Stimulated activated naive CD8-positive, alpha-beta T cell treated with anti-CD3 and anti-CD28 coated beads, Interleukin-15, Interleukin-2, amounts not matched to agents 100 ng/mL and 50 ng/mL, for 24 hours (primary cell): ENCODE results near the gene FCHO1.

Experiments
- H3K27ac Mint-ChIP-seq: one replicate; pipeline ENCODE4 v1.8.0; 2021; ENCODE audit warnings: mild to moderate bottlenecking, mixed read lengths
- H3K27me3 Mint-ChIP-seq: one replicate; pipeline ENCODE4 v1.8.0; 2021; ENCODE audit warnings: mixed read lengths
- H3K36me3 Mint-ChIP-seq: one replicate; pipeline ENCODE4 v1.8.0; 2021; ENCODE audit warnings: low read depth, mixed read lengths
- H3K4me1 Mint-ChIP-seq: one replicate; pipeline ENCODE4 v1.8.0; 2021; ENCODE audit warnings: low read depth, mixed read lengths
- H3K4me3 Mint-ChIP-seq: one replicate; pipeline ENCODE4 v1.8.0; 2021; ENCODE audit warnings: mild to moderate bottlenecking, mixed read lengths
- H3K9me3 Mint-ChIP-seq: one replicate; pipeline ENCODE4 v1.8.0; 2021; ENCODE audit warnings: mixed read lengths

FCHO1 gene

GRCh38 chr19:17806945-17807344, 55.7 kb downstream of the FCHO1 start:
- Mint-ChIP-seq H3K27ac (no peak overlapping the region), H3K4me1 (peaks cover 24% of the 10 kb centered on the region), H3K9me3 (no peaks in the 10 kb centered on the region), H3K36me3 (no peaks in the 10 kb centered on the region), H3K4me3 (no peak overlapping the region), H3K27me3 (peaks cover 3% of the 10 kb centered on the region)

- H3K27me3 Mint-ChIP-seq, result no peaks in the 10 kb centered on the region
- H3K27ac Mint-ChIP-seq, result no peak overlapping the region
- H3K4me1 Mint-ChIP-seq, result peaks cover 19% of the 10 kb centered on the region
- no peaks in the 10 kb centered on the region for H3K36me3 Mint-ChIP-seq
- no peaks in the 10 kb centered on the region for H3K9me3 Mint-ChIP-seq
- no peak overlapping the region for H3K4me3 Mint-ChIP-seq
Observed at GRCh38 chr19:17807731-17808316, 56.5 kb downstream of the FCHO1 start.

- Mint-ChIP-seq H3K36me3 (no peaks in the 10 kb centered on the region), H3K4me1 (peaks cover 10% of the 10 kb centered on the region), H3K27me3 (no peaks in the 10 kb centered on the region), H3K4me3 (no peak overlapping the region), H3K27ac (no peak overlapping the region), H3K9me3 (no peaks in the 10 kb centered on the region)
Observed at GRCh38 chr19:17811103-17811502, 59.8 kb downstream of the FCHO1 start.

- Mint-ChIP-seq H3K4me1 (peaks cover 7% of the 10 kb centered on the region), H3K27ac (no peak overlapping the region), H3K9me3 (no peaks in the 10 kb centered on the region), H3K36me3 (no peaks in the 10 kb centered on the region), H3K27me3 (no peaks in the 10 kb centered on the region), H3K4me3 (no peak overlapping the region)
Observed at GRCh38 chr19:17811681-17812080, 60.4 kb downstream of the FCHO1 start.

GRCh38 chr19:17812099-17812498, 60.8 kb downstream of the FCHO1 start:
- H3K27ac Mint-ChIP-seq, result no peak overlapping the region
- H3K36me3 Mint-ChIP-seq, result no peaks in the 10 kb centered on the region
- H3K4me1 Mint-ChIP-seq, result peaks cover 7% of the 10 kb centered on the region
- H3K4me3 Mint-ChIP-seq, result no peak overlapping the region
- H3K27me3 Mint-ChIP-seq, result no peaks in the 10 kb centered on the region
- H3K9me3 Mint-ChIP-seq, result no peaks in the 10 kb centered on the region

GRCh38 chr19:17817668-17818363, 66.5 kb downstream of the FCHO1 start:
- H3K27me3 Mint-ChIP-seq, result no peaks in the 10 kb centered on the region
- H3K4me1 Mint-ChIP-seq, result no peaks in the 10 kb centered on the region
- no peak overlapping the region for H3K4me3 Mint-ChIP-seq
- no peaks in the 10 kb centered on the region for H3K9me3 Mint-ChIP-seq
- no peak overlapping the region for H3K27ac Mint-ChIP-seq
- H3K36me3 Mint-ChIP-seq, result no peaks in the 10 kb centered on the region

GRCh38 chr19:17821190-17821589, 69.9 kb downstream of the FCHO1 start, which contains the start of gene INSL3:
INSL3 (minus strand) TSS chr19:17821519; CDS start chr19:17821506, 13 bp downstream.
- Mint-ChIP-seq H3K27me3 (no peaks in the 10 kb centered on the region), H3K27ac (no peak within 1 kb of the TSS), H3K36me3 (no peaks in the 10 kb centered on the region), H3K4me3 (no peak within 1 kb of the TSS), H3K4me1 (no peaks in the 10 kb centered on the region), H3K9me3 (no peaks in the 10 kb centered on the region)

- no peak overlapping the region for H3K27ac Mint-ChIP-seq
- no peaks in the 10 kb centered on the region for H3K4me1 Mint-ChIP-seq
- no peaks in the 10 kb centered on the region for H3K9me3 Mint-ChIP-seq
Observed at GRCh38 chr19:17824339-17824738, 73.1 kb downstream of the FCHO1 start.

GRCh38 chr19:17826508-17827056, 75.3 kb downstream of the FCHO1 start:
- Mint-ChIP-seq H3K36me3 (peaks cover 21% of the 10 kb centered on the region), H3K27me3 (no peaks in the 10 kb centered on the region), H3K4me1 (no peaks in the 10 kb centered on the region), H3K27ac (no peak overlapping the region), H3K9me3 (no peaks in the 10 kb centered on the region), H3K4me3 (no peak overlapping the region)

More at GRCh38 chr19:17824339-17824738, 73.1 kb downstream of the FCHO1 start:
- Mint-ChIP-seq H3K27me3 (no peaks in the 10 kb centered on the region), H3K4me3 (no peak overlapping the region), H3K36me3 (peaks cover 6% of the 10 kb centered on the region)

- Mint-ChIP-seq H3K4me1 (no peaks in the 10 kb centered on the region), H3K9me3 (no peaks in the 10 kb centered on the region), H3K4me3 (no peak overlapping the region), H3K27me3 (no peaks in the 10 kb centered on the region), H3K27ac (no peak overlapping the region), H3K36me3 (peaks cover 48% of the 10 kb centered on the region)
Observed at GRCh38 chr19:17829855-17830566, 78.7 kb downstream of the FCHO1 start.

- Mint-ChIP-seq H3K36me3 (peaks cover 56% of the 10 kb centered on the region), H3K27me3 (no peaks in the 10 kb centered on the region), H3K27ac (no peak overlapping the region), H3K4me1 (no peaks in the 10 kb centered on the region), H3K9me3 (no peaks in the 10 kb centered on the region), H3K4me3 (no peak overlapping the region)
Observed at GRCh38 chr19:17830567-17831418, 79.5 kb downstream of the FCHO1 start.

- Mint-ChIP-seq H3K27ac (no peak overlapping the region), H3K4me1 (no peaks in the 10 kb centered on the region), H3K9me3 (no peaks in the 10 kb centered on the region), H3K4me3 (no peak overlapping the region), H3K27me3 (no peaks in the 10 kb centered on the region), H3K36me3 (peaks cover 61% of the 10 kb centered on the region)
Observed at GRCh38 chr19:17831419-17831888, 80.2 kb downstream of the FCHO1 start.

GRCh38 chr19:17832443-17833208, 81.3 kb downstream of the FCHO1 start:
- Mint-ChIP-seq H3K4me3 (no peak overlapping the region), H3K27ac (no peak overlapping the region), H3K36me3 (peaks cover 67% of the 10 kb centered on the region), H3K9me3 (no peaks in the 10 kb centered on the region), H3K4me1 (no peaks in the 10 kb centered on the region), H3K27me3 (no peaks in the 10 kb centered on the region)
